Measurements from ENCODE around the gene SLC25A26.

- no peak for TF ChIP-seq CTCF (IDR thresholded peaks at IDR 0.05)
- TF ChIP-seq POLR2A (IDR thresholded peaks at IDR 0.05): no peak
Observed at GRCh38 chr3:66199089-66199473, 21.7 kb upstream of the SLC25A26 start.
